Endothelial cell of umbilical vein (primary cell): ENCODE data around the gene UBE2E1. TPM values are rescaled to one million over a fixed set of nuclear protein-coding genes. Genes with fewer than 3 reads are reported as not detected.

ENCODE experiments used
- BruUV-seq: library from RNA; stranded (reverse); fragments of 400-500 nt; replicated peaks from 2 replicates; lab custom pipeline; 2021; lab: Mats Ljungman, UMichigan
- CTCF ChIA-PET: fragments of 300-600, 350-600 bp; sonication (Branson Sonifier 250); formaldehyde crosslinking; loops from one replicate; lab custom pipeline; 2021; ENCODE audit warnings: antibody characterized with exemption, inconsistent platforms; lab: Charles Lee
- POLR2A ChIA-PET: fragments of 300-600, 350-600 bp; sonication (Branson Sonifier 250); formaldehyde crosslinking; loops from one replicate; lab custom pipeline; 2021; ENCODE audit warnings: antibody characterized with exemption, inconsistent platforms; lab: Charles Lee
- DNase-seq: peaks from one replicate; pipeline ENCODE4 v3.0.0-alpha.2; 2011; ENCODE audit warnings: low read depth, low spot score
- FAIRE-seq: peaks from 2 replicates; lab custom pipeline; 2011; peaks lifted over from hg19 to GRCh38; lab: Jason Lieb, UNC
- H2AFZ ChIP-seq: 2 replicates; pipeline ENCODE4 v1.6.0; 2012; ENCODE audit warnings: low read depth, low read length, control low read depth, inconsistent platforms
- H3K27ac ChIP-seq: 2 replicates; pipeline ENCODE4 v1.5.1; 2011; ENCODE audit warnings: low read depth, mild to moderate bottlenecking, control low read depth, low read length, moderate library complexity; ENCODE audit not compliant: insufficient read depth
- H3K27me3 ChIP-seq, 2 experiments: 2 replicates each; pipeline versions ENCODE4 v1.6.0 to v1.6.1; 2011; ENCODE audit warnings: low read length in 2 of 2, mixed read lengths in 1 of 2; ENCODE audit not compliant: control insufficient read depth in 2 of 2, insufficient read depth in 2 of 2
- H3K36me3 ChIP-seq, 2 experiments: 2 replicates in 1 of 2; 3 replicates in 1 of 2; pipeline ENCODE4 v1.5.1; 2011; ENCODE audit warnings: low read length in 2 of 2, mild to moderate bottlenecking in 1 of 2, moderate library complexity in 1 of 2; ENCODE audit not compliant: control insufficient read depth in 2 of 2, insufficient read depth in 2 of 2; ENCODE audit errors: extremely low read depth in 1 of 2
- H3K4me1 ChIP-seq: 3 replicates; pipeline ENCODE4 v1.5.1; 2011; ENCODE audit warnings: mild to moderate bottlenecking, low read length; ENCODE audit not compliant: control insufficient read depth, insufficient read depth; ENCODE audit errors: extremely low read depth
- H3K4me2 ChIP-seq: 2 replicates; pipeline ENCODE4 v1.6.1; 2011; ENCODE audit warnings: low read length, control low read depth, mixed read lengths; ENCODE audit not compliant: insufficient read depth
- H3K4me3 ChIP-seq, 3 experiments: fragments of 200-600 bp in 1 of 3; sonication (generic), shearing (Covaris generic) in 1 of 3; replicated peaks in 1 of 3; 2 replicates each; pipeline ENCODE4 v1.5.1; 2011 to 2016; ENCODE audit warnings: control low read depth in 3 of 3, low read length in 3 of 3, mild to moderate bottlenecking in 2 of 3, inconsistent platforms in 1 of 3, low read depth in 1 of 3, moderate library complexity in 1 of 3; ENCODE audit not compliant: insufficient read depth in 1 of 3
- H3K79me2 ChIP-seq: 2 replicates; pipeline ENCODE4 v1.6.0; 2012; ENCODE audit warnings: low read length, inconsistent platforms; ENCODE audit not compliant: control insufficient read depth, insufficient read depth
- H3K9ac ChIP-seq: replicated peaks from 2 replicates; pipeline ENCODE3; 2011; ENCODE audit warnings: low read length, control low read depth; ENCODE audit not compliant: insufficient read depth; ENCODE audit errors: extremely low read depth
- H3K9me1 ChIP-seq: replicated peaks from 3 replicates; pipeline ENCODE4 v1.6.0; 2011; ENCODE audit warnings: mild to moderate bottlenecking, low read length; ENCODE audit not compliant: control insufficient read depth, insufficient read depth; ENCODE audit errors: extremely low read depth
- H3K9me3 ChIP-seq: replicated peaks from 2 replicates; pipeline ENCODE4 v1.5.1; 2012; ENCODE audit warnings: low read length, inconsistent platforms; ENCODE audit not compliant: control insufficient read depth, insufficient read depth
- H4K20me1 ChIP-seq: replicated peaks from 2 replicates; pipeline ENCODE3; 2011; ENCODE audit warnings: mild to moderate bottlenecking, low read length; ENCODE audit not compliant: control insufficient read depth, insufficient read depth; ENCODE audit errors: extremely low read depth
- EZH2 ChIP-seq: IDR thresholded peaks from 2 replicates; pipeline ENCODE4 v1.6.1; 2012; ENCODE audit warnings: borderline replicate concordance, low read depth, mild to moderate bottlenecking, moderate library complexity, low read length, inconsistent platforms; ENCODE audit not compliant: severe bottlenecking
- FOS ChIP-seq: IDR thresholded peaks from 2 replicates; pipeline ENCODE4 v1.6.1; 2011; ENCODE audit warnings: mild to moderate bottlenecking, low read length, moderate library complexity, borderline replicate concordance; ENCODE audit not compliant: insufficient read depth
- GATA2 ChIP-seq: IDR thresholded peaks from 2 replicates; pipeline ENCODE4 v1.7.0; 2011; ENCODE audit warnings: low read depth, mild to moderate bottlenecking, moderate library complexity, mixed read lengths, low read length; ENCODE audit not compliant: insufficient read length, insufficient read depth
- JUN ChIP-seq: IDR thresholded peaks from 2 replicates; pipeline ENCODE4 v1.6.1; 2011; ENCODE audit warnings: borderline replicate concordance, low read depth; ENCODE audit not compliant: insufficient read length, insufficient read depth
- MYC ChIP-seq: IDR thresholded peaks from one replicate; pipeline ENCODE4 v1.6.1; 2011; ENCODE audit warnings: mild to moderate bottlenecking, low read depth, low read length
- POLR2A ChIP-seq: IDR thresholded peaks from 2 replicates; pipeline ENCODE4 v1.6.1; 2012; ENCODE audit warnings: low read depth, mild to moderate bottlenecking, control low read depth, low read length
- POLR2AphosphoS5 ChIP-seq: IDR thresholded peaks from 2 replicates; pipeline ENCODE4 v1.6.1; 2012; ENCODE audit warnings: low read depth, mild to moderate bottlenecking, control low read depth, low read length, moderate library complexity; ENCODE audit not compliant: insufficient read depth
- dilution Hi-C: fragments of 300-500 bp; cut with MboI; formaldehyde crosslinking; loops from one replicate; pipeline ENCODE4 v1.15.0; 2019; ENCODE audit warnings: low sequenced_read_pairs; ENCODE audit not compliant: extremely low pct_ligation_motif_present
- intact Hi-C: fragments of 100-400 bp; cut with micrococcal nuclease; formaldehyde crosslinking; loops from one replicate; pipeline ENCODE4 v1.10.0; 2022
- polyA plus RNA-seq, 4 experiments: library from polyadenylated mRNA; depleted of rRNA in 3 of 4; stranded (reverse) in 3 of 4; unstranded in 1 of 4; fragments of >200 nt; gene quantifications; 2 replicates each; pipeline versions ENCODE4 v1.2.1 to v1.2.3, GENCODE V29; 2011 to 2012; ENCODE audit warnings: missing spikeins in 1 of 4
- total RNA-seq: library from RNA; stranded (reverse); gene quantifications from 2 replicates; pipeline ENCODE4 v1.2.3, GENCODE V29; 2021
- TF ChIP-seq, protein P1 (sequence below), 2 donors: IDR thresholded peaks; 1 replicate in 1 of 2; 2 replicates in 1 of 2; pipeline ENCODE4 v1.5.1; 2011; ENCODE audit warnings: low read length in 2 of 2, mild to moderate bottlenecking in 2 of 2, moderate library complexity in 2 of 2, control low read depth in 1 of 2, inconsistent platforms in 1 of 2, low read depth in 1 of 2; ENCODE audit not compliant: insufficient read depth in 1 of 2; ENCODE audit errors: extremely low read depth in 1 of 2
- TF ChIP-seq, protein P2 (sequence below): IDR thresholded peaks from 2 replicates; pipeline ENCODE4 v1.6.1; 2011; ENCODE audit not compliant: insufficient read depth, insufficient read length

Gene UBE2E1
- total and polyA plus RNA-seq, 2 donors (not counting 3 experiments of a cell fraction or from before 2014, with no cell fraction given), result 72.7 to 114 TPM

DNA sequence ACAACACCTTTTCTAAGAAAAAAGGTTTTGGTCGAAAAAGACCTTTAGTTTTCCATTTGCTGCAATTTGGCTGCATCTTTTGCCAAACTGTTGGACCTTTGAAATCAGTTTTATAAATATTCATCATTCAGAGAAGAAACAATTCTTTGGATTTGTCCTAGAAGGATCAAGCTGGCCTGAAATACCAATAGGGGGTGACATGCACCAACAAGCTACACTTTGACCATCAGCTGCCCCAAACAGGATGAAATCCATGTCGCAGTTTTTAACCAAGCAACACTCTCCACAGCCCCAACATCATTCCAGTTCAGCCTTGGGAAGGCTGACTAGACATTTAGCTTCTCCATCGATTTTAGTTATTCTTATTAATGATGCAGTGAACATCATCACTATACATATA is 121.0 kb downstream of the UBE2E1 start:
- no peak overlapping the region for H3K27ac ChIP-seq
- H3K4me1 ChIP-seq, result no peaks in the 10 kb centered on the region
- DNase-seq, result no peak
- CTCF ChIA-PET, result interaction anchor here (0.6 to 1.7 kb wide), 4 partner anchors 9 to 71 kb away, joined by 3 to 6 read pairs (median 4); no protein-coding TSS in a partner anchor
- H3K4me2 ChIP-seq, result no peak overlapping the region
- TF ChIP-seq, protein P1, sequence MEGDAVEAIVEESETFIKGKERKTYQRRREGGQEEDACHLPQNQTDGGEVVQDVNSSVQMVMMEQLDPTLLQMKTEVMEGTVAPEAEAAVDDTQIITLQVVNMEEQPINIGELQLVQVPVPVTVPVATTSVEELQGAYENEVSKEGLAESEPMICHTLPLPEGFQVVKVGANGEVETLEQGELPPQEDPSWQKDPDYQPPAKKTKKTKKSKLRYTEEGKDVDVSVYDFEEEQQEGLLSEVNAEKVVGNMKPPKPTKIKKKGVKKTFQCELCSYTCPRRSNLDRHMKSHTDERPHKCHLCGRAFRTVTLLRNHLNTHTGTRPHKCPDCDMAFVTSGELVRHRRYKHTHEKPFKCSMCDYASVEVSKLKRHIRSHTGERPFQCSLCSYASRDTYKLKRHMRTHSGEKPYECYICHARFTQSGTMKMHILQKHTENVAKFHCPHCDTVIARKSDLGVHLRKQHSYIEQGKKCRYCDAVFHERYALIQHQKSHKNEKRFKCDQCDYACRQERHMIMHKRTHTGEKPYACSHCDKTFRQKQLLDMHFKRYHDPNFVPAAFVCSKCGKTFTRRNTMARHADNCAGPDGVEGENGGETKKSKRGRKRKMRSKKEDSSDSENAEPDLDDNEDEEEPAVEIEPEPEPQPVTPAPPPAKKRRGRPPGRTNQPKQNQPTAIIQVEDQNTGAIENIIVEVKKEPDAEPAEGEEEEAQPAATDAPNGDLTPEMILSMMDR (IDR thresholded peaks at IDR 0.05; ENCODE audit: extremely low read depth in 1 of 2, insufficient read depth in 1 of 2, low read depth in 1 of 2, low read length in 2 of 2), result peak in 1 of 2 donors; percentile 5
- TF ChIP-seq MYC, result no peak
- H3K9me3 ChIP-seq, result no peaks in the 10 kb centered on the region
- BruUV-seq, result no TSS peak
- H3K27me3 ChIP-seq, result peaks cover 0 to 5% of the 10 kb centered on the region in 2 experiments
- no peak for FAIRE-seq
- no peak overlapping the region for H3K4me3 ChIP-seq
- intact Hi-C loops, result no loop called here
- H3K9me1 ChIP-seq, result no peaks in the 10 kb centered on the region
- dilution Hi-C loops, result no loop called here
- H3K36me3 ChIP-seq, result no peaks in the 10 kb centered on the region
- H4K20me1 ChIP-seq, result no peaks in the 10 kb centered on the region
- H2AFZ ChIP-seq, result no peak overlapping the region
- H3K79me2 ChIP-seq, result no peaks in the 10 kb centered on the region
- no peak overlapping the region for H3K9ac ChIP-seq
- POLR2A ChIA-PET, result interaction anchor here (1.6 kb wide), 1 partner anchor 10 kb away, joined by 8 read pairs; the partner anchor contains the start of genes NKIRAS1 and RPL15

DNA sequence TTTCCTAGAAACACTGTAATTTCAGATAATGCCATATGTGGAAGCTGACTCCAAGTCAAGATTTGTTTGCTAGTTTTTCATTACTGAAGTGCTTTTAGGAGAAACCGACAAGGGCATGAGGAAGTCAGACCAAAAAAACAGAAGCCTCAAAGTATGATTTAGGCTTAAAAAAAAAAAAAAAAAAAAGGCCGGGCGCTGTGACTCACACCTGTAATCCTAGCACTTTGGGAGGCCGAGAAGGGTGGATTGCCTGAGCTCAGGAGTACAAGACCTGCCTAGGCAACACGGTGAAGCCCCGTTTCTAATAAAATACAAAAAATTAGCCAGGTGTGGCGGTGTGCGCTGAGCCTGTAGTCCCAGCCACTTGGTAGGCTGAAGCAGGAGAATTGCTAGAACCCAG is 122.8 kb downstream of the UBE2E1 start:
- Histone ChIP-seq H3K36me3 (no peaks in the 10 kb centered on the region), H2AFZ (no peak overlapping the region), H3K27ac (no peak overlapping the region), H3K79me2 (no peaks in the 10 kb centered on the region), H4K20me1 (no peaks in the 10 kb centered on the region), H3K4me3 (no peak overlapping the region), H3K27me3 (peaks cover 0 to 5% of the 10 kb centered on the region in 2 experiments), H3K9me3 (no peaks in the 10 kb centered on the region), H3K9ac (no peak overlapping the region), H3K9me1 (no peaks in the 10 kb centered on the region), H3K4me1 (no peaks in the 10 kb centered on the region), H3K4me2 (no peak overlapping the region)
- no TSS peak for BruUV-seq
- ChIA-PET CTCF (no interaction called here), POLR2A (interaction anchor here (1.2 kb wide), 1 partner anchor 12 kb away, joined by 3 read pairs; the partner anchor contains the start of genes NKIRAS1 and RPL15)
- intact Hi-C loops (no loop called here), dilution Hi-C loops (no loop called here)
- no peak for TF ChIP-seq FOS
- no peak for TF ChIP-seq POLR2A
- no peak for TF ChIP-seq MYC
- TF ChIP-seq, protein P1 (IDR thresholded peaks at IDR 0.05; ENCODE audit: extremely low read depth in 1 of 2, insufficient read depth in 1 of 2, low read depth in 1 of 2, low read length in 2 of 2), result no peak
- no peak for TF ChIP-seq JUN
- TF ChIP-seq GATA2, result no peak
- no peak for TF ChIP-seq POLR2AphosphoS5
- no peak for TF ChIP-seq EZH2
- TF ChIP-seq, protein P2, sequence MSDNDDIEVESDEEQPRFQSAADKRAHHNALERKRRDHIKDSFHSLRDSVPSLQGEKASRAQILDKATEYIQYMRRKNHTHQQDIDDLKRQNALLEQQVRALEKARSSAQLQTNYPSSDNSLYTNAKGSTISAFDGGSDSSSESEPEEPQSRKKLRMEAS, result no peak
- FAIRE-seq (no peak), DNase-seq (no peak)
